K562 (cell line): ENCODE results near the gene RPL27. TPM values are rescaled to one million over a fixed set of nuclear protein-coding genes. Genes with fewer than 3 reads are reported as not detected.

ENCODE experiments used
- BCOR ChIP-seq: fragments of 450-650 bp; IDR thresholded peaks from 2 replicates; pipeline ENCODE4 v1.6.1; 2016
- NFRKB ChIP-seq: fragments of 450-650 bp; IDR thresholded peaks from 2 replicates; pipeline ENCODE4 v1.6.1; 2016; ENCODE audit warnings: low read depth
- NUFIP1 ChIP-seq: fragments of 450-650 bp; IDR thresholded peaks from 2 replicates; pipeline ENCODE4 v1.6.1; 2018; ENCODE audit not compliant: partially characterized antibody
- RREB1 ChIP-seq: fragments of 250-450 bp; sonication (Bioruptor Pico); IDR thresholded peaks from 2 replicates; pipeline ENCODE4 v1.4.0; 2020
- polyA plus RNA-seq, 8 experiments: library from polyadenylated mRNA; depleted of rRNA in 4 of 8; stranded (reverse) in 5 of 8; unstranded in 3 of 8; fragments of >200 nt; fragmentation: Nextera tagmentation in 2 of 8; fragmentation: Illumina TruSeq in 1 of 8; extraction: Ambion mirVana in 2 of 8; extraction: Trizol in 1 of 8; gene quantifications; 2 replicates each; pipeline versions ENCODE4 v1.2.1 to v1.2.3, GENCODE V29; 2011 to 2014; ENCODE audit warnings: inconsistent platforms in 1 of 8, missing spikeins in 1 of 8
- total RNA-seq, 7 experiments: library from RNA; depleted of rRNA in 6 of 7; stranded (reverse); fragments of >200 nt in 6 of 7; fragmentation: Illumina TruSeq in 2 of 7; extraction: Trizol in 2 of 7; gene quantifications; 2 replicates each; pipeline versions ENCODE4 v1.2.1 to v1.2.3, GENCODE V29; 2011 to 2021; ENCODE audit warnings: low replicate concordance in 1 of 7
- TF ChIP-seq, protein P1 (sequence below): fragments of 200-600 bp; sonication (generic); IDR thresholded peaks from one replicate; pipeline ENCODE4 v1.6.1; 2012; ENCODE audit warnings: mild to moderate bottlenecking, low read depth, low read length, inconsistent platforms

RPL27 gene
- total and polyA plus RNA-seq, 9 of the 15 experiments (the other 6 are each of a cell fraction or from before 2014, with no cell fraction given): 1,539 to 6,155 (median 3,710) TPM

DNA sequence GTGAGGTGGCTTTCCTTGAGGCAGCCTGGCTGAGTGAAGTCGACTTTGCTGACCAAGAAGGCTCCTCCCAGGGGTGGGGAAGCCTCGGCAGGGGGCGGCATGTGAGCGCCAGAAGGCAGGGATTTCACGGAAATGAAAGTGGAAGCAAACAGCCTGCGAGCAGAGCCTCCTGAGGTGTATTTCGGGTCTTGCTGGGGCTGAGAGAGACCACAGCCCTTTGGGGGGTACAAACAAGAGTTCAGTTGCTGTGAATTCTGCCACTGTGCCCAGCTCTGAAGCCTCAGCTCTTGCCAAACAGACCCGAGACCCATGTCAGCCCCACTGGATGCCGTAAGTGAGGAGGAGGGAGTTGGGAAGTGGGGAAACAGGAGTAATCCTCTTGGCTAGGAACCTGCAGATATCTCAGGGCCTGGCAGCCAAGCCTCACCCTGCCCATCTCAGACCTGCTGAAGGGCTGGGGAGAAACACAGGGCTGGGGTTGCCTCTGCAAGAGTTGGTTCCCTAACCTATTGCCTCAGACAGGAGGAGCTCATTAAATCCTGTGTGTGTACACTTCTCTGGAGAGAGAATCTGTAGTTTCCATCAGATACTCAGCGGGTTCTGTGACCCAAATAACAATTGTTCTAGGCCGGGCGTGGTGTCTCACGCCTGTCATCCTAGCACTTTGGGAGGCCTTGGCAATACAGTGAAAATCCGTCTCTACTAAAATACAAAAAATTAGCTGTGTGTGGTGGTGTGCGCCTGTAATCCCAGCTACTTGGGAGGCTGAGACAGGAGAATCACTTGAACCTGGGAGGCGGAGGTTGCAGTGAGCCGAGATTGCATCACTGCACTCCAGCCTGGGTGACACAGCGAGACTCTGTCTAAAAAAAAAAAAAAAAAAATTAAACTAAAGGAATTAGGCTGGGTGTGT, 8.7 kb downstream of the RPL27 start, which contains the start of gene IFI35 (continued):
- no peak for TF ChIP-seq RREB1 (CRISPR knock-in tag)
- no peak for TF ChIP-seq NFRKB
- TF ChIP-seq, protein P1, sequence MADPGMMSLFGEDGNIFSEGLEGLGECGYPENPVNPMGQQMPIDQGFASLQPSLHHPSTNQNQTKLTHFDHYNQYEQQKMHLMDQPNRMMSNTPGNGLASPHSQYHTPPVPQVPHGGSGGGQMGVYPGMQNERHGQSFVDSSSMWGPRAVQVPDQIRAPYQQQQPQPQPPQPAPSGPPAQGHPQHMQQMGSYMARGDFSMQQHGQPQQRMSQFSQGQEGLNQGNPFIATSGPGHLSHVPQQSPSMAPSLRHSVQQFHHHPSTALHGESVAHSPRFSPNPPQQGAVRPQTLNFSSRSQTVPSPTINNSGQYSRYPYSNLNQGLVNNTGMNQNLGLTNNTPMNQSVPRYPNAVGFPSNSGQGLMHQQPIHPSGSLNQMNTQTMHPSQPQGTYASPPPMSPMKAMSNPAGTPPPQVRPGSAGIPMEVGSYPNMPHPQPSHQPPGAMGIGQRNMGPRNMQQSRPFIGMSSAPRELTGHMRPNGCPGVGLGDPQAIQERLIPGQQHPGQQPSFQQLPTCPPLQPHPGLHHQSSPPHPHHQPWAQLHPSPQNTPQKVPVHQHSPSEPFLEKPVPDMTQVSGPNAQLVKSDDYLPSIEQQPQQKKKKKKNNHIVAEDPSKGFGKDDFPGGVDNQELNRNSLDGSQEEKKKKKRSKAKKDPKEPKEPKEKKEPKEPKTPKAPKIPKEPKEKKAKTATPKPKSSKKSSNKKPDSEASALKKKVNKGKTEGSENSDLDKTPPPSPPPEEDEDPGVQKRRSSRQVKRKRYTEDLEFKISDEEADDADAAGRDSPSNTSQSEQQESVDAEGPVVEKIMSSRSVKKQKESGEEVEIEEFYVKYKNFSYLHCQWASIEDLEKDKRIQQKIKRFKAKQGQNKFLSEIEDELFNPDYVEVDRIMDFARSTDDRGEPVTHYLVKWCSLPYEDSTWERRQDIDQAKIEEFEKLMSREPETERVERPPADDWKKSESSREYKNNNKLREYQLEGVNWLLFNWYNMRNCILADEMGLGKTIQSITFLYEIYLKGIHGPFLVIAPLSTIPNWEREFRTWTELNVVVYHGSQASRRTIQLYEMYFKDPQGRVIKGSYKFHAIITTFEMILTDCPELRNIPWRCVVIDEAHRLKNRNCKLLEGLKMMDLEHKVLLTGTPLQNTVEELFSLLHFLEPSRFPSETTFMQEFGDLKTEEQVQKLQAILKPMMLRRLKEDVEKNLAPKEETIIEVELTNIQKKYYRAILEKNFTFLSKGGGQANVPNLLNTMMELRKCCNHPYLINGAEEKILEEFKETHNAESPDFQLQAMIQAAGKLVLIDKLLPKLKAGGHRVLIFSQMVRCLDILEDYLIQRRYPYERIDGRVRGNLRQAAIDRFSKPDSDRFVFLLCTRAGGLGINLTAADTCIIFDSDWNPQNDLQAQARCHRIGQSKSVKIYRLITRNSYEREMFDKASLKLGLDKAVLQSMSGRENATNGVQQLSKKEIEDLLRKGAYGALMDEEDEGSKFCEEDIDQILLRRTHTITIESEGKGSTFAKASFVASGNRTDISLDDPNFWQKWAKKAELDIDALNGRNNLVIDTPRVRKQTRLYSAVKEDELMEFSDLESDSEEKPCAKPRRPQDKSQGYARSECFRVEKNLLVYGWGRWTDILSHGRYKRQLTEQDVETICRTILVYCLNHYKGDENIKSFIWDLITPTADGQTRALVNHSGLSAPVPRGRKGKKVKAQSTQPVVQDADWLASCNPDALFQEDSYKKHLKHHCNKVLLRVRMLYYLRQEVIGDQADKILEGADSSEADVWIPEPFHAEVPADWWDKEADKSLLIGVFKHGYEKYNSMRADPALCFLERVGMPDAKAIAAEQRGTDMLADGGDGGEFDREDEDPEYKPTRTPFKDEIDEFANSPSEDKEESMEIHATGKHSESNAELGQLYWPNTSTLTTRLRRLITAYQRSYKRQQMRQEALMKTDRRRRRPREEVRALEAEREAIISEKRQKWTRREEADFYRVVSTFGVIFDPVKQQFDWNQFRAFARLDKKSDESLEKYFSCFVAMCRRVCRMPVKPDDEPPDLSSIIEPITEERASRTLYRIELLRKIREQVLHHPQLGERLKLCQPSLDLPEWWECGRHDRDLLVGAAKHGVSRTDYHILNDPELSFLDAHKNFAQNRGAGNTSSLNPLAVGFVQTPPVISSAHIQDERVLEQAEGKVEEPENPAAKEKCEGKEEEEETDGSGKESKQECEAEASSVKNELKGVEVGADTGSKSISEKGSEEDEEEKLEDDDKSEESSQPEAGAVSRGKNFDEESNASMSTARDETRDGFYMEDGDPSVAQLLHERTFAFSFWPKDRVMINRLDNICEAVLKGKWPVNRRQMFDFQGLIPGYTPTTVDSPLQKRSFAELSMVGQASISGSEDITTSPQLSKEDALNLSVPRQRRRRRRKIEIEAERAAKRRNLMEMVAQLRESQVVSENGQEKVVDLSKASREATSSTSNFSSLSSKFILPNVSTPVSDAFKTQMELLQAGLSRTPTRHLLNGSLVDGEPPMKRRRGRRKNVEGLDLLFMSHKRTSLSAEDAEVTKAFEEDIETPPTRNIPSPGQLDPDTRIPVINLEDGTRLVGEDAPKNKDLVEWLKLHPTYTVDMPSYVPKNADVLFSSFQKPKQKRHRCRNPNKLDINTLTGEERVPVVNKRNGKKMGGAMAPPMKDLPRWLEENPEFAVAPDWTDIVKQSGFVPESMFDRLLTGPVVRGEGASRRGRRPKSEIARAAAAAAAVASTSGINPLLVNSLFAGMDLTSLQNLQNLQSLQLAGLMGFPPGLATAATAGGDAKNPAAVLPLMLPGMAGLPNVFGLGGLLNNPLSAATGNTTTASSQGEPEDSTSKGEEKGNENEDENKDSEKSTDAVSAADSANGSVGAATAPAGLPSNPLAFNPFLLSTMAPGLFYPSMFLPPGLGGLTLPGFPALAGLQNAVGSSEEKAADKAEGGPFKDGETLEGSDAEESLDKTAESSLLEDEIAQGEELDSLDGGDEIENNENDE: no peak
- no peak for TF ChIP-seq NUFIP1
- TF ChIP-seq BCOR: peak; percentile 86; the same call in 1 of the 2 replicates
